Mucosa of gallbladder (tissue), 1 donor: Measurements from ENCODE around the gene SEC14L5. TPM values are rescaled to one million over a fixed set of nuclear protein-coding genes. Genes with fewer than 3 reads are reported as not detected.

Experiments used
- DNase-seq: peaks from one replicate; pipeline ENCODE4 v3.0.0-alpha.2; 2020; ENCODE audit warnings: low spot score
- total RNA-seq: library from RNA; stranded (reverse); gene quantifications from one replicate; pipeline ENCODE4 v1.2.1, GENCODE V29; 2021
- donor health status: DM: no; HTN: no; CAD: no.

SEC14L5 gene
- total RNA-seq, 1 donor from 2014 or later: 0.49 TPM

GRCh38 chr16:4931381-4931780 is 26.7 kb upstream of the SEC14L5 start:
- DNase-seq: no peak

GRCh38 chr16:4933433-4933832 is 24.7 kb upstream of the SEC14L5 start:
- DNase-seq: no peak

- no peak for DNase-seq
These were observed 24.2 kb upstream of the SEC14L5 start for GRCh38 chr16:4933871-4934395.

- no peak for DNase-seq
These were observed 23.5 kb upstream of the SEC14L5 start for GRCh38 chr16:4934591-4934990.

- peak; percentile 78 for DNase-seq
These were observed 22.8 kb upstream of the SEC14L5 start for GRCh38 chr16:4935241-4935855.

- DNase-seq: no peak
These were observed 21.7 kb upstream of the SEC14L5 start for GRCh38 chr16:4936181-4936990.

GRCh38 chr16:4936991-4937781 is 20.9 kb upstream of the SEC14L5 start, which contains the start of gene PPL:
Gene PPL (minus strand): TSS chr16:4937148. CDS start chr16:4937045, 103 bp downstream.
- DNase-seq: peak; percentile 85

- no peak for DNase-seq
These were observed 20.1 kb upstream of the SEC14L5 start for GRCh38 chr16:4937782-4938682.

- DNase-seq: no peak
These were observed 19.5 kb upstream of the SEC14L5 start for GRCh38 chr16:4938683-4939030.

- DNase-seq: no peak
These were observed 17.4 kb upstream of the SEC14L5 start for GRCh38 chr16:4940719-4941118.

- no peak for DNase-seq
These were observed 15.6 kb upstream of the SEC14L5 start for GRCh38 chr16:4942481-4942880.

GRCh38 chr16:4944333-4945281 is 13.5 kb upstream of the SEC14L5 start:
- peak; percentile 92 for DNase-seq

- no peak for DNase-seq
These were observed 12.3 kb upstream of the SEC14L5 start for GRCh38 chr16:4945560-4946502.

- no peak for DNase-seq
These were observed 11.2 kb upstream of the SEC14L5 start for GRCh38 chr16:4946917-4947316.

- DNase-seq: no peak
These were observed 10.2 kb upstream of the SEC14L5 start for GRCh38 chr16:4947722-4948503.

GRCh38 chr16:4948903-4949766 is 9.0 kb upstream of the SEC14L5 start:
- DNase-seq: no peak

GRCh38 chr16:4949986-4950385 is 8.1 kb upstream of the SEC14L5 start:
- no peak for DNase-seq
